HCEC 1CT (cell line): ENCODE results near the gene SBK2.
"Not testable (repeated sequence)": the region's sequence is repeated elsewhere in the genome, so short reads cannot be mapped to it uniquely, and the experiment has no call there.

Experiments used
- DNase-seq: peaks from one replicate; pipeline ENCODE4 v3.0.0-alpha.2; 2017

SBK2 gene, protein sequence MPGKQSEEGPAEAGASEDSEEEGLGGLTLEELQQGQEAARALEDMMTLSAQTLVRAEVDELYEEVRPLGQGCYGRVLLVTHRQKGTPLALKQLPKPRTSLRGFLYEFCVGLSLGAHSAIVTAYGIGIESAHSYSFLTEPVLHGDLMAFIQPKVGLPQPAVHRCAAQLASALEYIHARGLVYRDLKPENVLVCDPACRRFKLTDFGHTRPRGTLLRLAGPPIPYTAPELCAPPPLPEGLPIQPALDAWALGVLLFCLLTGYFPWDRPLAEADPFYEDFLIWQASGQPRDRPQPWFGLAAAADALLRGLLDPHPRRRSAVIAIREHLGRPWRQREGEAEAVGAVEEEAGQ

DNA sequence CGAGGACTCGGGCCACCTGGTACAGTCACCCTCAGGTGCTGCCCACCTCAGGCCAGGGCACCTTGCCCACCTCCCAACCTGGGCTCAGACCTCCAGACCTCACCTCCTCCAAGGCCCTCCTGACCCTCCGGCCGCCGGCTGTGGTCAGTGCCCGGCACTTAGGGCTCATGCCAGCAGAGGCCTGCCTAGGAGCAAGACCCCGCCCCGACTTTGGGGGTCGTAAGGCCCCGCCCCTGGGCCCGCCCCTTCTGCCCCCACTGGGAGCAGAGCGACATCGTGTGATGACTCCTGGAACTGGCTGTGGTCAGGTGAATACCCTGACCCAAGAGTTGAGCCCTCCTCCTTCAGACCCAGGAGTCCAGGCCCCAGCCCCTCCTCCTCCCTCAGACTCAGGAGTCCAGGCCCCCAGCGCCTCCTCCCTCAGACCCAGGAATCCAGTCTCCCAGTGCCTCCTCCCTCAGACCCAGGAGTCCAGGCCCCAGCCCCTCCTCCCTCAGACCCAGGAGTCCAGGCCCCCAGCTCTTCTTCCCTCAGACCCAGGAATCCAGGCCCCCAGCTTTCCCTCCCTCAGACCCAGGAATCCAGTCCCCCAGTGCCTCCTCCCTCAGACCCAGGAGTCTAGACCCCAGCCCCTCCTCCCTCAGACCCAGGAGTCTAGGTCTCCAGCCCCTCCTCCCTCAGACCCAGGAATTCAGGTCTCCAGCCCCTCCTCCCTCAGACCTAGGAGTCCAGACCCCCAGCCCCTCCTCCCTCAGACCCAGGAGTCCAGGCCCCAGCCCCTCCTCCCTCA is at the start of gene SBK2:
Gene SBK2, minus strand, starts transcription at position 183 of the 790 bp plus-strand sequence. CDS start 839 bp downstream, outside the sequence.
- DNase-seq: no peak

DNA sequence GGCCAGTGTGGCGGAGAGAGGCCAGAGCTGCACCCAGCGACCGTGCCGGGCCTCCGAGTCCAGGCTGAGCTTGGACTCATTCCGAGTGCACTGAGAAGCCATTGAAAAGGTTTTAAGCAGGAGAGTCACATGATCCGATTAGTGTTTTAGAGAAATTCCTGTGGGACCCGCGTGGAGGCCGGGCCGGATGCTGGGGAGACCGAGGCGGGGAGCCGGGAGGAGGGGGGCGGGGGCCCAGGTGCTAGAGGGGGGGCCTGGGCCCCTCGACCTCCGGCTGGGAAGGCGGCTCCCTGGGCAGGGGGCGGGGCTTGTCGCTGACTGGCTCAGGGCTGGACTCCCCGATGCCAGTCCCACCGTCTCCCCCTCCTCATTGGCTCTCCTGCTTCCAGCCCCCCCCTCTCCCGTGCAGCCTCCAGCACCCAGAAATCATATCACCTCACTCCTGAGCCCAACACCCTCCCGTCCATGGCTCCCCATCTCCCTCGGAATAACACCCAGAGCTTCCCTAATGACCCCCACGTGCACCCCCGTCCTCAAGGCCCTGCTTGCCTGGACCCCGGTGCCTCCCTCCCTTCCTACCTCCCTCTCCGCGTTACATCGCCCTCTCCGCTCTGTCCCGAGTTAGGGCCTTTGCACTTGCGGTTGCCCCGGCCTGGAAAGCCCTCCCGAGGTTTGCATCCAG is 48.9 kb upstream of the SBK2 start:
- peak; percentile 56 for DNase-seq

DNA sequence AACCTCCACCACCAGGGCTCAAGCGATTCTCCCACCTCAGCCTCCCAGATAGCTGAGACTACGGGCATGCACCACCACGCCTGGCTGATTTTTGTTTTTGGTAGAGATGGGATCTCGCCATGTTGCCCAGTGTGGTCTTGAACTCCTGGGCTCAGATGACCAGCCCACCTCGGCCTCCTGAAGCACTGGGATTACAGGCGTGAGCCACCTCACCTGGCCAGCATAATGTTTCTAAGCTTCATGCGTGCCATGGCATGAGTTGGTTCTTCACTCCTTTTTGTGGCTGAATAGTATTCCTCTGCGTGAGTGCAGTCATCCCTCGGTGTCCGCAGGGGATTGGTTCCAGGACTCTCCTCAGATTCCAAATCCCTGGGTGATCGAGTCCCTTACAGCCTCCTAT is 47.9 kb upstream of the SBK2 start:
- DNase-seq: no peak

DNA sequence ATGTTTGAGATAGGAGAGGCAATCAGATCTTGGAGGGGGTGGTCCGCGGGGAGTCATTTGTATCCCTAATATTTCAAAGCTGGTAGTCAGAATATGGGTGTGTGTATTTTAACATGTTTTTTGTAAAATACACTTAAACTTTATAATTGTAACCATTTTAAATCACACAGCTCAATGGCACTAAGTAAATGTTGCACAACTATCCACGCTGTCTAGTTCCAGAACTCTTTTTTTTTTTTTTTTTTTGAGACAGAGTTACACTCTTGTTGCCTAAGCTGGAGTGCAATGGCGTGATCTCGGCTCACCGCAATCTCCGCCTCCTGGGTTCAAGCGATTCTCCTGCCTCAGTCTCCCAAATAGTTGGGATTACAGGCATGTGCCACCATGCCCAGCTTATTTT is 47.0 kb upstream of the SBK2 start:
- not testable (repeated sequence) for DNase-seq

DNA sequence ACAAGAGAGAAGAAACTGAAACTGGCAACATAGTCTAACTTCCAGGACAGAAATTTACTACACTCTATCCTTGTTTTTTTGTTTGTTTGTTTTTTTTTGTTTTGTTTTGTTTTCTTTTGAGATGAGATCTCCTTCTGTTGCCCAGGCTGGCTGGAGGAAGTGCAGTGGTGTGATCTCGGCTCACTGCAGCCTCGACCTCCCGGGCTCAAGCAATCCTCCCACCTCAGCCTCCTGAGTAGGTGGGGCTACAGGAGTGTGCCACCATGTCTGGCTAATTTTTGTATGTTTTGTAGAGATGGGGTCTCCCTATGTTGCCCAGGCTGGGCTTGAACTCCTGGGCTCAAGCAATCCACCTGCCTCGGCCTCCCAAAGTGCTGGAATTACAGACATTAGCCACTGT is 45.4 kb upstream of the SBK2 start:
- DNase-seq: not testable (repeated sequence)

DNA sequence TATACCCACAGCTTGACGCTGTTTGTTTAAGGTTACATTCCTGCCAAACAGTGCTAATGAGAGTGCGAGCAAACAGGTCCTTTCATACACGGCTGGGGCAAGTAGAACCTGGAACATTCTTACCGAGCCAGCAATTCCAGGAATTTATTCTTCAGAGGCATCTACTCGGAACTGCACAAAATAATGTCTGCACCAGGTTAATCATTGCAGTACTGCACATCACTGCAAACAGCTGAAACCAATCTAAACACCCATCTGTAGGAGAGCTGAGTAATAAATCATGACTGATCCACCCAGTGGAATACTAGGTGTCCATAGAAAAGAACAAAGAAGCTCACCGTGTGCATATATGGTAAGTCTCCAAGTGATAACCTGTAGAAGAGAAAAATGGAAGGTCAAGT is 44.9 kb upstream of the SBK2 start:
- DNase-seq: no peak

DNA sequence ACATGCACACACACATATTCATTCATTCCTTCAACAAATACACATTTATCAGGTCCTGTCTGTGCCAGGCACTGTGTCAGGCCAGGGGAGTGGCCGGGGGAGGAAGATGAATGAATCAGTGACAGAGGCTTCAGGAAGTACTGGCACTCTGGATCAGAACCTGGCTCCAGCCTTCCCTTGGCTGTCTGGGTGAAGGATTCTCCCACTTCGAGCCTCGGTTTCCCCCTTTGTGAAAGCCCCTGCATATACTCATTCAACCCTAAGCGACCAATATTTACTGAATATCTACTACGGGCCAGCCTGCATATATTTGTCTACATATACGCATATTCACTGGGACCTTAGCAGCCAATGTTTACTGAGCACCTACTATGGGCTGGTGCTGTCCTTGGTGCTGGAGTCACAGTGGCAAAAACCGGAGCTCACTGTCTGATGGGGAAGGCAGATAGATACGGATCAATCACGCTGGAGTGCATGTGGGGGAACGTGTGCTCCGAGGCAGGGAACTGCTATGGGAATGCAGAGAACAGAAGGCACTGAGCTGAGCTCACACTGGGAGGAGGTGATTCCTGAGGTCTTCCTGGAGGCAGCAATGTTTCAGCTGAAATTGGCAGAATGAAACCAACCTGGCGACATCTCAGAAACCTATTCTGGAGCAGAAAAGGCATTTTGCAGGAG is 44.4 kb upstream of the SBK2 start:
- DNase-seq: no peak

DNA sequence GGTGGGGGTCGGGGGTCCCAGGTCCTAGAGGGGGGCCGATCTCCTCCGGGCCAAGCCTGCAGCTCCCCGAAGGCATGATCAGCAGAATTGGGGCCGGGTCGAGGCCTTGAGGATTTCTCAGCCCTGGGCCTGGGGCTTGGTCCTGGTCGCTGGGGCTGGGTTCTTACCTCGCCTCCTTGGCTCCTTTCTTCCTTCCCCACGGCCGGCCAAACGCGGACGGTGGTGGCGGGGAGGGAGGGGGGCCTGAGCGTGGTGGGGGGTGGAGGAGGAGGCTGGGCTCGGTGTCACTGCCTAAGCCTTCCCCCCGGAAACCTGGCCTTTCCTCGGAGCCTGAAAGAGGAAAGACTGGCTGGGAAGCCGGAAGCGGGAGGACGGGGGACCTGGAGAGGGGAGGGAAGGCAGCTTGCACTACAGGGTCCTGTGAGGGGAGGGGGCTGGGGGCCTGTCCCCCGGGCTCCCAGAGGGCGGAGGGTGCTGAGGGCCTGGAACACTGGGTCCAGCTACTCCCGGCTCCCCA is 43.8 kb upstream of the SBK2 start, which contains the start of gene ZNF579:
Gene ZNF579, minus strand, starts transcription at position 221 of the 517 bp plus-strand sequence. CDS start 1,209 bp downstream, outside the sequence.
- peak; percentile 76 for DNase-seq

DNA sequence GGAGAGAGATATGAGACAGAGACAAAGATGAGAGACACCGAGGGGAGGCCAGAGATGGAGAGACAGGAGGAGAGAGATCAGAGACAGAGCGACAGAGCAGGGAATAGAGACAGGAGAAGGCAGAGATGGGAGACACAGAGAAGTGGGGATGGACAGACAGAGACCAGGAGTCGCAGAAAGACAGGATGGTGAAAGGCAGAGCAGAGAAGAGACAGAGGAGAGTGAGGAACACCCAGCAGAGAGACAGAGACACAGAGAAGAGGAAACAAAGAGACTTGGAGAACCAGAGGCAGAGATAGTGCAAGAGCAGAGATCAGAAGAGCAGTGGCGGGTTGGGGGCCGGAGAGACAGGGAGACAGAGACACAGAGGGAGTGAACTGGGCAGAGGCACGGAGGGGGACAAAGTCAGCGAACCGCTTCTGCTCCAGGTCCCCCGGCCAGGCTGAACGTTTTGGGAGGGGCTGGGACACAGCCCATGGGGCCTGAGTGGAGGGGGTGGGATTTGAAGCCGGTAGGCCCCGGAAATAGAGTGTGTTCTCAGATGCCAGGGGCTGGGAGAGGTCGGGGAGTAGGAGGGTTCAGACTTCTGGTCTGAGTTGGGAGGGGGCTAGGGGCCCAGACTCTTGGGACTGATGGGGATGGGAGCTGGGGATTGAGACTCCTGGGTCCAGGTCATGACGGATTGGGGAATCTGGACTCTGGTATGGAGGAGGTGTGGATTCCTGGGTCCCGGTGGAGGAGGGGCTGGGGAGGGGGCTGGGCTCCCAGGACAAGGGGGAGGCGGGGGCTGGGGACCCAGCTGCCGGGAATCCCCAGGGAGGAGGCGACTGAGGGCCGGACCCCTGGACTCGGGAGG is 43.1 kb upstream of the SBK2 start:
- no peak for DNase-seq

DNA sequence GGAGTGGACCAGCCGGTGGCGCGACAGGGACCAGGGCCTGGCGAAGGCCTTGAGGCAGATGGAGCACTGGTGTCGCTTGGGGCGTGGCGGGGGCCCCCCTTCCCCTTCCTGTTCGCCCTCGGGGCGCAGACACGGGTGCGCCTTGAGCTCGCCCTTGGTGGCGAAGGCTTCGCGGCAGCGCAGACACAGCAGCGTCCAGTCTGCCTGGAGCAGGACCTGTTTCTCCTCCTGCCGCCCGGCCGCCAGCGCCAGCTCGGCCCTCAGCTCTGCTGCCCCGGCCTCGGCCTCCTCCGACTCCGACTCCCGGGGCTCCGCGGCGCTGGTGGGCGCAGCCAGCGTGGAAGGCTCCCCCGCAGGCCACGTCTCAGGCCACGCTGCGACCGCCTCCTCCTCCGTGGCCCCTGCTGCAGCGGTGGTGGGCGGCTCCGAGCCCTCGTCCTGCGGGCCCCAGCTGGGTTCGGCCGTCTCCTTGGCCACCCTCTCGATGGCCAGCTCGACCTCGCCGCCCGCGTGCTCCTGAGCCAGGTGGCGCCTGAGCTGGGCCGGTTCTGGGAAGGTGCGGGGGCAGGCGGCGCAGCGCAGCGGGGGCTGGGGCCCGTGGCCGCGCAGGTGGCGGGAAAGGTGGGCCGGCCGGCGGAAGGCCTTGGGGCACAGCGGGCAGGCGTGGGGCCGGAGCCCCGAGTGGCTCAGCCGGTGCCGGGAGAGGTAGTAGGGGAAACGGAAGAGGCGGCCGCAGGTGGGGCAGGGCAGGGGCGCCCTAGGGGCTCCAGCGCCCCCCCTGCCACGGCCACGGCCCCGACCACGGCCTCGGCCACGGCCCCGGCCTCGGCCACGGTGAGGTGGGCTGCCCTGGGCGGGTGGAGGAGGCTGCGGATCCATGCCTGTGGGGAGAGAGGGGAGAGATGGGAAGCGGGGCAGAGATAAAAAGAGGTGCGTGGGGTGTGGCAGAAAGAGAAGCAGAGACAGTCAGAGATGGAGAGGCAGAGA is 42.1 kb upstream of the SBK2 start:
- no peak for DNase-seq

DNA sequence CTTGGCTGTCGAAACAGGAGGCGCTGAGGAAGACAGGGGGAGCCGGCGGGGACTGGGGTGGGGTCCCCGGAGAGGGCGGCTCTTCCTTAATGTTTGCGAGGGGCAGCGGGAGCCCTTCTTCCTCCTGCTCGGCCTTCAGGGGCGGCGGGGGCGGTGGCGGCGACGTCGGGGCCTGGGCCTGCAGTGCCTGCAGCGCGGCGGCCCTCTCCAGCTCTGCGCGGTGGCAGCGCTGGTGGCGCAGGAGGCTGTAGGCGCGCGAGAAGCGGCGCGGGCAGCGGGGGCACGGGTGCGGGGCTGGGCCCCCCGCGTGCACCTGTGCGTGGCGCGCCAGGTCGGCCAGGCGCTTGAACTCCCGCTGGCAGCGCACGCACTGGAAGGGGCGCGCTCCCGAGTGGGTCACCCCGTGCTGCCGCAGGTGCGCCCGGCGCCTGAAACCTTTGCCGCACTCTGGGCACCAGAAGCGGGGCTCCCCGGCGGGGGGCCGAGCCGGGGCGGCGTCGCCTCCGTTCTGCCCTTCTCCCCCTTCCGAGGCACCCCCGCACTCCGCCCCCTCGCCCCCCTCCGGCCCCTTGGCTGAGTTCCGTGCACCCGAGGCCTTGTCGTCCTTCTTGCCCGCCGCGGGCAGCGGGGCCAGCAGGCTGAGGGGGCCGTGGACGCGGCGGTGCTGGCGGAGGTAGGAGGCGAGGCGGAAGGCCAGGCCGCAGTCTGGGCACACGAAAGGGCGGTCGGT is 41.3 kb upstream of the SBK2 start:
- DNase-seq: no peak

DNA sequence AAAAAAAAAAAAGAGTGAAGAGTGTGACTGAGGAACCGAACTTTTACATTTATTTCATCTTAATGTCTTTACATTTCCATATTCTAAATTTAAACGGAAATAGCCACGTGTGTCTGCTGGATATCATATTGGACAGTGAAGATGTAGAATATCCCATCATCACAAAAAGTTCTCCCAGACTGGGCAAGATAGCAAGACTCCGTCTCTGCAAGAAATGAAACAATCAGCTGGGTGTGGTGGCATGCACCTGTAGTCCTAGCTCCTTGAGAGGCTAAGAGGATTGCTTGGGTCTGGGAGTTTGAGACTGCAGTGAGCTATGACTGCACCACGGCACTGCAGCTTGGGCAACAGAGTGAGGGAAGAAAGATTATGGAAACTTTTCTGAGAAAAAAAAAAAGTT is 39.8 kb upstream of the SBK2 start:
- no peak for DNase-seq

DNA sequence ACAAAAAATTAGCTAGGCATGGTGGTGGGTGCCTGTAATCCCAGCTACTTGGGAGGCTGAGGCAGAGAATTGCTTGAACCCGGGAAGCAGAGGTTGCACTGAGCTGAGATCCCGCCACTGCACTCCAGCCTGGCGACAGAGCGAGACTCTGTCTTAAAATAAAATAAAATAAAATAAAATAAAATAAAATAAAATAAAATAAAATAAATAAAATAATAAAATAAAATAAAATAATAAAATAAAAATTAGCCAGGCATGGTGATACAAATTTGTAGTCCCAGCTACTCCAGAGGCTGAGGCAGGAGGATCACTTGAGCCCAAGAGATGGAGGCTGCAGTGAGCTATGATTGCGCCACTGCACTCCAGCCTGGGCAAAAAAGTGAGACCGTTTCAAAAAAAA is 37.0 kb upstream of the SBK2 start:
- not testable (repeated sequence) for DNase-seq

DNA sequence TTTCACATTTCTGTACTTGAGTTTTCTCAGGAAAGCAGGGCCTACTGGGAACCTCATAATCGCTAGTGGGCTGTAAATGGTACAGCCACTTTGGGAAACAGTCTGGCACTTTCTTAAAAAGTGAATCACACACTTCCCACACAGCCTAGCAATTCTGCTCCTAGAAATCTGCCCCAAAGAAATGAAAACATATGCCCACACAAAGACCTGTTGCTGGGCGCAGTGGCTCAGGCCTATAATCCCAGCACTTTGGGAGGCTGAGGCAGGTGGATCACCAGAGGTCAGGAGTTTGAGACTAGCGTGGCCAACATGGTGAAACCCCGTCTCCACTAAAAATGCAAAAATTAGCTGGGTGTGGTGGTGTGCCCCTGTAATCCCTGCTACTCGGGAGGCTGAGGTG is 32.5 kb upstream of the SBK2 start:
- not testable (repeated sequence) for DNase-seq

DNA sequence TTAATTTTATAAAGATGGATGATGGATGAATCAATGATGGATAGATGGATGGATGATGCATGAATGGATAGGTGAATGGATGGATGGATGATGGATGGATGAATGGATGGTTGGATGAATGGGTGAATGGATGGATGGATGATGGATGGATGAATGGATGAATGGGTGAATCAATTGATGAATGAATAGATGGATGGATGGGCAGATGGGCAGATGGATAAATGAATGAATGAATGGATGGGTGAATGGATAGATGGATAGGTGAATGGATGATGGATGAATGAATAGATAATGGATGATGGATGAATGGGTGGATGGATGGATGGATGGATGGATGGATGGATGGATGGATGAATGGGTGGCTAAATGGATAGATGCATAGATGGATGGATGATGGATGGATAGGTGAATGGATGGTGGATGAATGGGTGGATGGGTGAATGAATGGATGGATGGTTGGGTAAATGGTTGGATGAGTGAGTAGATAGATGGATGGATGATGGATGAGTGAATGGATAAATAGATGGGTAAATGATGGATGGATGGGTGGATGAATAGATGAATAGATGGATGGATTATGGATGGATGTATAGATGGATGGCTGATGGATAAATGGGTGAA is 30.9 kb upstream of the SBK2 start:
- no peak for DNase-seq

DNA sequence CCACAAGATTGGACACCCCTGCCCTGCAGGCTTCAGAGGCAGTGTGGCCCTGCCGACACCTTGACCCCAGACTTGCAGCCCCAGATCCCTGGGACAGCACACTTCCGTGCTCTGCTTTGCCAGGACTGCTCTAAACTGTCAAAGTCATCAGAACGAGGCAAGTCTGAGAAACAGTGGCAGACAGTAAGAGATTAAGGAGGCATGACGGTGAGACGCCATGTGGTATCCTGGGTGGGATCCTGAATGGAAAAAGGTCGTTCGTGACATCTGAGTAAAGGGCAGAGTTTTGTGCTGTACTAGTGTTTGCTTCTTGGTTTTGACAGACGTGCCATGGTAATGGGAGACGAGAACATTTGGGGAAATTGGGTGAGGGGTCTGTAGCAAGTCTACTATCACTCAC is 29.9 kb upstream of the SBK2 start:
- DNase-seq: no peak

DNA sequence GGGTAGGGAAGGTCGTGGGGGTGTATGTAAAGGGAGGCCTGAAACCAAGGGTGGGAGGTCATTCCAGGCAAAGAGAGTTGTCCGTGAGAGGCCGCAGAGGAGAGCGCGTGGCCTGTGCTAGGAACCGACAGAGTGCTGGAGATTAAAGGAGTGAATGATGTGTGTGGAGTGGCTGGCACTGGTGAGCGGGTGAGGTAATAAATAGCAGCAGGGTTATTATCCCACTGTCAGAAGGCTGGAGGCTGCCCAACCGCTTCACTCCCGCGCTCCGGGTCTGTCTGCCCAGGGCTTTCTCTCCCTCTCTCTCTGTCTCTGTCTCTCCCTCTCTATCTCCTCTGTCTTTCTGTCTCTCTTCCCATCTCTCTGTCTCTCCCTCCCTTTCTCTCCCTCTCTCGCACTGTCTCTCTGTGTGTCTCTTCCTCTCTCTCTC is 26.3 kb upstream of the SBK2 start:
- DNase-seq: no peak

DNA sequence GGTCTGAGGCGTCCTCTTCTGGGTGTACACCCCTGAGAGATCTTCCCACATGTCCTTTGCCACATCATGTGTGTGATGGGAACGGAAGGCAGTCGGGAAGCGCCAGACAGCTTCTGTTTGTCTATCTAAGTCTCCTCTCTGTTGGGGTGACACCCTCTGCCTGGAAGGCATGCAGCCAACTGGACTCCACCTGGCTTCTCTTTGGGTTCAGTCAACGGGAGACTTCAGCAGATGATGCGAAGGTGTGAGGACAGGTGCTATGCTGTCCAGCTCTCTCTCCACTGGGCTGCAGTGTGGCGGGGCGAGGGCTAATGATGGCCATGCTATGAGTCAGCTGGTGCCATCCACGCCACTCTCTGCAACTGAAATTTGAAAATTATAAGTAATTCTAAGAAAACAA is 22.8 kb upstream of the SBK2 start:
- DNase-seq: no peak

DNA sequence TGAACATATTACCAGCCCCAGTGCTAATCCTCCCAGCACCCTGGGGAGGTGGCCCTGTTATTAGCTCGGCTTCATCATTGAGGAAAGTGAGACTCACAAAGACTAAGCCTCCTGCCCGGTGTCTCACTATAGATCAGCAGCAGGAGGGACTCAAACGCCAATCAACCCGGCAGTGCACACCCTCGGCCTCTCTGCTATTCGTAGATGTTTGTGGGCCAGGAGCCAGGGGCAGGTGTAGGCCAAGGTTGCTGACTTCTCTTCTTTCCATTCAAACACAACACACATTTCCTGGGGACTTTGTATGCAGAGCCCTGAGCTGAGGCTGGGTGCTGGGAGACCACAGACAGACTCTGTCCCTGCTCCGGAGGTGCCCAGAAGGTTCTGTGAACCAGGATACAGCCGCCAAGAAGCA is 17.8 kb upstream of the SBK2 start:
- DNase-seq: no peak
